ENCODE measurements around the gene TRIM28. TPM values are rescaled to one million over a fixed set of nuclear protein-coding genes. Genes with fewer than 3 reads are reported as not detected.

TRIM28 gene
- total RNA-seq, 1 experiment from 2014 or later: 1,038 TPM

- DNase-seq (ENCODE audit: low spot score): no peak
- BruUV-seq (replicated peaks): no TSS peak
- H3K27me3 ChIP-seq (replicated peaks; ENCODE audit: insufficient read depth, low read depth, low read length, poor library complexity): no peaks in the 10 kb centered on the region
- intact Hi-C loops (cut with micrococcal nuclease; ENCODE audit: unreplicated experiment): no loop called here
- ChIA-PET CTCF (no interaction called here), POLR2A (ENCODE audit: low non-redundant PET) (no interaction called here)
- TF ChIP-seq EZH2 (IDR thresholded peaks at IDR 0.05; ENCODE audit: borderline replicate concordance, low read depth, low read length, poor library complexity, severe bottlenecking) (no peak), CTCF (conservative IDR thresholded peaks at IDR 0.05; ENCODE audit: low read depth, low read length) (no peak)
- no peak overlapping the region for H3K27ac ChIP-seq (ENCODE audit: low read depth, low read length, poor library complexity, severe bottlenecking)
- no peak overlapping the region for H3K4me3 ChIP-seq (ENCODE audit: low read depth, low read length, poor library complexity, severe bottlenecking)
- peaks cover 73% of the 10 kb centered on the region for H3K36me3 ChIP-seq (ENCODE audit: insufficient read depth, low read length, poor library complexity, severe bottlenecking)
- no peaks in the 10 kb centered on the region for H3K9me3 ChIP-seq (ENCODE audit: low read depth, low read length, poor library complexity, severe bottlenecking)
- H3K4me1 ChIP-seq (ENCODE audit: insufficient read depth, low read length, poor library complexity, severe bottlenecking): peaks cover 13% of the 10 kb centered on the region
Observed at GRCh38 chr19:58547323-58548312, 3.8 kb downstream of the TRIM28 start.

- peaks cover 77% of the 10 kb centered on the region for H3K36me3 ChIP-seq (ENCODE audit: insufficient read depth, low read length, poor library complexity, severe bottlenecking)
- intact Hi-C loops (cut with micrococcal nuclease; ENCODE audit: unreplicated experiment): no loop called here
- no peak overlapping the region for H3K27ac ChIP-seq (ENCODE audit: low read depth, low read length, poor library complexity, severe bottlenecking)
- BruUV-seq (replicated peaks): no TSS peak
- no peak for DNase-seq (ENCODE audit: low spot score)
- TF ChIP-seq CTCF (conservative IDR thresholded peaks at IDR 0.05; ENCODE audit: low read depth, low read length) (no peak), EZH2 (IDR thresholded peaks at IDR 0.05; ENCODE audit: borderline replicate concordance, low read depth, low read length, poor library complexity, severe bottlenecking) (no peak)
- ChIA-PET POLR2A (ENCODE audit: low non-redundant PET) (no interaction called here), CTCF (no interaction called here)
- H3K4me3 ChIP-seq (ENCODE audit: low read depth, low read length, poor library complexity, severe bottlenecking): no peak overlapping the region
- no peaks in the 10 kb centered on the region for H3K27me3 ChIP-seq (replicated peaks; ENCODE audit: insufficient read depth, low read depth, low read length, poor library complexity)
- no peaks in the 10 kb centered on the region for H3K9me3 ChIP-seq (ENCODE audit: low read depth, low read length, poor library complexity, severe bottlenecking)
- H3K4me1 ChIP-seq (ENCODE audit: insufficient read depth, low read length, poor library complexity, severe bottlenecking): peaks cover 17% of the 10 kb centered on the region
Observed at GRCh38 chr19:58548859-58549663, 5.2 kb downstream of the TRIM28 start.

- Histone ChIP-seq H3K4me3 (ENCODE audit: low read depth, low read length, poor library complexity, severe bottlenecking) (no peak overlapping the region), H3K4me1 (ENCODE audit: insufficient read depth, low read length, poor library complexity, severe bottlenecking) (peaks cover 19% of the 10 kb centered on the region), H3K9me3 (ENCODE audit: low read depth, low read length, poor library complexity, severe bottlenecking) (no peaks in the 10 kb centered on the region), H3K27me3 (replicated peaks; ENCODE audit: insufficient read depth, low read depth, low read length, poor library complexity) (no peaks in the 10 kb centered on the region), H3K36me3 (ENCODE audit: insufficient read depth, low read length, poor library complexity, severe bottlenecking) (peaks cover 76% of the 10 kb centered on the region), H3K27ac (ENCODE audit: low read depth, low read length, poor library complexity, severe bottlenecking) (no peak overlapping the region)
- no TSS peak for BruUV-seq (replicated peaks)
- intact Hi-C loops (cut with micrococcal nuclease; ENCODE audit: unreplicated experiment): no loop called here
- no peak for TF ChIP-seq CTCF (conservative IDR thresholded peaks at IDR 0.05; ENCODE audit: low read depth, low read length)
- ChIA-PET CTCF (no interaction called here), POLR2A (ENCODE audit: low non-redundant PET) (no interaction called here)
- no peak for DNase-seq (ENCODE audit: low spot score)
Observed at GRCh38 chr19:58549664-58550361, 5.9 kb downstream of the TRIM28 start.
